A549 treated with DMSO at 1 μM for 4 hours (cell line): ENCODE results near the gene PRC1. TPM values are rescaled to one million over a fixed set of nuclear protein-coding genes. Genes with fewer than 3 reads are reported as not detected.

Experiments
- total RNA-seq: library from RNA; stranded (reverse); fragments of 200-300 nt; extraction: Qiagen RNA extraction; gene quantifications from 5 replicates; pipeline ENCODE4 v1.2.3, GENCODE V29; 2022; ENCODE audit warnings: low read depth

PRC1 gene, protein sequence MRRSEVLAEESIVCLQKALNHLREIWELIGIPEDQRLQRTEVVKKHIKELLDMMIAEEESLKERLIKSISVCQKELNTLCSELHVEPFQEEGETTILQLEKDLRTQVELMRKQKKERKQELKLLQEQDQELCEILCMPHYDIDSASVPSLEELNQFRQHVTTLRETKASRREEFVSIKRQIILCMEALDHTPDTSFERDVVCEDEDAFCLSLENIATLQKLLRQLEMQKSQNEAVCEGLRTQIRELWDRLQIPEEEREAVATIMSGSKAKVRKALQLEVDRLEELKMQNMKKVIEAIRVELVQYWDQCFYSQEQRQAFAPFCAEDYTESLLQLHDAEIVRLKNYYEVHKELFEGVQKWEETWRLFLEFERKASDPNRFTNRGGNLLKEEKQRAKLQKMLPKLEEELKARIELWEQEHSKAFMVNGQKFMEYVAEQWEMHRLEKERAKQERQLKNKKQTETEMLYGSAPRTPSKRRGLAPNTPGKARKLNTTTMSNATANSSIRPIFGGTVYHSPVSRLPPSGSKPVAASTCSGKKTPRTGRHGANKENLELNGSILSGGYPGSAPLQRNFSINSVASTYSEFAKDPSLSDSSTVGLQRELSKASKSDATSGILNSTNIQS
- 198 to 234 TPM (median 215 TPM) in 5 replicates for total RNA-seq

DNA sequence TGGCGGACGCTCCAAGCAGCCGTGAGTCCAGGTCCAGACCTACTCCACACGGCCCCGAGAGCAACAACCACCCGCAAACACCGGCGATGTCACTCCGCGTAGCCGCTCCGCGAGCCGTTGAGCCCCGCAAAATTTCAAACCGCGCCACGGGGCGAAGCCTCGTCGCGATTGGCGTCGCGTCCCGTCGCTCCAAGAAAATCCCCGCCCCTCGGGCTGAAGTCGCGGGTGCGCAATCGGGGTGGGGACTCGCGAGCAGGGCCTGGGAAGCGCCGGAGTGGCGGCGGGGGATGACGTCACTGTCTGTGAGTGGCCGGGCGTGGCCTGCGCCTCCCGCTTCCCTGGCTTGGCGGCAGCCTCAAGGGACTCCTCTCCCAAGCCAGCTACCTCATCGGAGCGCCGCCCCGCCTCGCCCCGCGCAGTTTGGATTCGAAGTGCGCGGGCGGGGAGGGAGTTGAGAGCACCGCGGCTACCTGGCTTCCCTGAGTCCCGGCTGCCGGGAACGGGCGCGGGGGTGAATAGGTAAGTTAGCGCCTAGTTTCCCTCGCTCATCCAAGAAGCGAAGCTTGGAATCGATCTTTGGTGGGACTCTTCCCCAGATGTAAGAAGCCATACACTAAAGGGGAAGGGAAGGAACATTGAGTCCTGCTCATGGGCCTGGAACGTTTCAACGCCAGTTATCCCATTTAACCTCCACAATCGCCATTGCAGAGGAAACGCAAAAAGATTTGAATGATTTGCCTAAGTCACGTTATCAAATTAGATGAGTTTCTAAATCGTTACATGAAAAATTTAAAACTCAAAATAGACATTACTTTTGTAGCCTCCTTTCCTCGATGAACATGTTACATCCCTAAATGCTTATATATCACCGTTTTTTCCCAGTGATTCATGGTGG is at the start of gene PRC1:
Gene PRC1 (minus strand): TSS at position 119 of the 895 bp plus-strand sequence. CDS start 118 bp downstream, at position 1.

DNA sequence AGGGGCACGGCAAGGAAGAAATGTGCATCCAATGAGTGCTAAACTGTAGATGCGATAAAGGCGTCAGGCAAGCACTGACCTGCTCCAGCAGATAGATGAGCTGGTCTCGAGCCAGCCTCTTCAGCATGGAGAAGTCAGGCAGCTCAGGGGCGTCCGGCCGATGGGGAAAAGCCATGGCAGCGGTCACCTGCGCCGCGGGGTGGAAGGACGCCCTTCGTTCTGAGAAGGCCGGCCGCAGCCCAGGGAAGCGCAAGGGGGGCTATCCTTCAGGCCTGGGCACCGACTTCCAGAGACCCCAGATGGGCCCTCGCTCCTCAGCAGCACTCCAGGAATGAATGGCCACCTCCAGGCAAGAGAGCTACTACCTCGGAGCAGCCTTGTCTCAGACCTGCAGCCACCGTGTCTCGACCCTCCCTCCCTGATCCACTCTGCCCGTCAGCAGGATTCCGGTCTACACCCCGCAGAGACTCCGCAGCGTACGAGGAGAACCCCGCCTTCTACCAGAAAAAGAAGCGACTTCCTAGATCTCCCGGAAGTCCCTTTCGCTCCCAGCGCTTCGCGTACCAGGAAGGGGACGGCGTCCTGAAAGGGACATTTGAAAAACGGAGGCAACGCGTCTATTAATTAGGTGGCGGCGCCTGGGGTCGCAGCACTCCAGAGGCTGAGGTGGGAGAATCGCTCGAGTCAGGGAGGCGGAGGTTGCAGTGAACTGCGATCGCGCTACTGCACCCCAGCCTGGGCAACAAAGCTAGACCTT is 27.9 kb upstream of the PRC1 start, which contains the start of gene VPS33B:
Gene VPS33B (minus strand): TSS at position 520 of the 757 bp plus-strand sequence. CDS start 345 bp downstream, at position 175.

DNA sequence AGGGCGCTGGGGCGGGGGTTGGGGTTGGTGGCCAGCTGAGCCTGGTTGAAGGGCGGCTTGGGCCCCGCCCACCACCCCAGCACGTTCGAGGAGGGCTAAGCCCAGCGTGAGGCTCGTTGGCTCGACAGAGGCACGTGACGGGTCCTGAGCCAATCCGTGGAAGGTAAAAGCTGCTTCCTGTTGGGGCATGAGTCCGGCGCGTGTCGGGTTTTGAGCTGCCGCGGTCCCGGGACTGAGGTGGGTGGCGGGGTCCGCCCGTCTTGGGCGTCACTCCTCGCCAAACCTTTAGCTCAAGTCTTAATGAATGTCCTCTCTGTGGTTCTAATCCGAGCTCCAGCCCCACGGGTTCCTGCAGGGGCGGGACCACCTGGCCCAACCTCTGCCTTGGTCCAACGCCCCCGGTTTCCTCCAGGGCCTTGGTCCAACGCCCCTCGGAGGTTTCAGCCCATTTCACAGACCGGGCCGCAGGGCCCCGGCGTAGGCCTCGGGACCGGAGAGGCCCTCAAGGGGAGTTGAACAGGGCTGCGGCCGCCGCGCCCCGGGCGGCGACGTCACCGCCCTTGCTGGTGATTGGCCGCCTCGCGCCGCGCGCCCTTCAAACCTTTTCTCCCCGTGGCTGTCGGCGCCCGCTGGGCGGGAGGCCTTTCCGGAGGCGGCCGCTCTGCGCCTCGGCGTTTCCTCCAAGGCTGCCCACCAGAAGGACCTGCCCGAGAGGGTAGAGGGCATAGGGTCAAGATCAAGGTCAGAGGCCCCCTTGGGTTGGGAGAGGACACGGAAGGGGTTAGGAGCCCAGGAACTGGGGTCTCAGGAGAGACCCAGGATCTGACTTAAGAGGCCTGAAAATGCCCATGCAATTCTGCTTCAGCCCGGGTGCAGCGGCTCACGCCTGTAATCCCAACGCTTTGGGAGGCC is 39.4 kb downstream of the PRC1 start, which contains the start of gene RCCD1:
Gene RCCD1 (plus strand): TSS at position 173 of the 912 bp plus-strand sequence. CDS start 1,851 bp downstream, outside the sequence.

DNA sequence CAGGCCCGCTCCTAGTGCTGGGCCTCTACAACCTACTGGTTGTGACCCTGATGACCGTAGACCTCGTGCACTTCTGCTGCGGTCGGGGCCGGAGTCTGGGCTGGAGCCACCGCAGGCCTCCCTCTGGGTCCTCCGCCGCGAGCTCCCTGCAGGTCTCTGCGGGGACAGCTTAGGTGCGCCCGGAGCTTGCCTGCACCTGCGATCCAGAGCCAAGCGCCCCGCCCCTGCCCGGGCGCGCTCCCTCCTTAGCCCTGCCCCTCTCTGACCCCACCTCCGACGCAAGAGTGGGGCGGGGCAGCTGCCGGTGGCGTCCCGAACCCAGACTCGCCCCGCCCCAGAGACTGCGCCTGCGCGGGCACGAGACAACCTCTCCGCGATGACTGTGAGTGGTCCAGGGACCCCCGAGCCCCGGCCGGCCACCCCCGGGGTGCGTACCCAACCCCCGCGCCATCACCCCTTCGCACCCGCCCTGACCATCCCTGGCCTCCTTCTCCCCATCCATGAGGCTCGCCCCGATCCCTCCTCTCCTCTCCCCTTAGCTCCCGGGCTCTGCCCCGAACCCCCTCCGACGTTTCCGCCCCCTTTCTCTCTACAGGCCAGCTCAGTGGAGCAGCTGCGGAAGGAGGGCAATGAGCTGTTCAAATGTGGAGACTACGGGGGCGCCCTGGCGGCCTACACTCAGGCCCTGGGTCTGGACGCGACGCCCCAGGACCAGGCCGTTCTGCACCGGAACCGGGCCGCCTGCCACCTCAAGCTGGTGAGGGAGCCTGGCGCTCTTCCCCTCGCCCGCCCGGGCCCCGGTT is 59.2 kb downstream of the PRC1 start, which contains the start of gene UNC45A:
Gene UNC45A (plus strand): TSS at position 337 of the 803 bp plus-strand sequence. CDS start 40 bp downstream, at position 377.

DNA sequence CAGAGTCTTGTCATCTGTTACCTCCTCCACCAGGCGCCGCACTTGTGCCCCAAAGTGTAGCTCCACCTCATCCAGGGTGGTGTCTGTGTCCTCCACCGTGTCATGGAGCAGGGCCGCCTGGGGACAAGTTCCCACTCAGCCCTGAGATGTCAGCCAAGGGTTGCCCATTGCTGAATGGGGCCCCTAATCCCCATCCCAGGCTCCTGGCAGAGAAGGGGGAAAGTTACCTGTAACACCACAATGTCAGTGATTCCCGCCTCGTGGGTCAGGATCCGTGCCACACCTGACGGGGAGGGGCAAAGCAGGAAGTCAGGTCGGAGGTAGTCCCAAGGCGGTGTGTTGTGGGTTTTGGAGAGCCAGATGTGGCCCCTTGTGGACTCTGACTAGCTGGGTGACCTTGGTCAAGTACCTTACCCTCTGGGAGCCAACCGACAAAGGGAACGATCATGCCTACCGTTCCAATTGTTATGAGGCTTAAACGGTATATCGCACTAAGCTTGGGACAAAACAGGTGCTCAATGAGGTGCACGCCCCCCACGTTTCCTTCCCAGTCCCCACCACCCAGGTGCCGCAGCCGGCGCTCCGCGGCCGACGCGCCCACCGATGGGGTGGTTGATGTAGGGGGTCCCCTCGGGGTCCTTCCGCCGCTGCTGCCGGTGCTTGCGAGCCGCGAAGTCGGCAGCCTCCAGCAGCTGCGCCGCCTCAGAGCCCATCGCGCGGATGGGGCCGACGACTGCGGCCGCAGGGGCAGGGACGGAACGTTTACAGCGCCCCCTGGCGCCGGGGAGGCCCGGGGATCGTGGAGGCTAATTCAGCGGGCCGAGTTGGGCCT is 62.3 kb downstream of the PRC1 start, which contains the start of gene HDDC3:
Gene HDDC3 (minus strand): TSS at position 722 of the 832 bp plus-strand sequence. CDS start 9 bp downstream, at position 713.

Other genes starting within 250 kb of the PRC1 start
- gene FURIN, start 125.9 kb downstream of the PRC1 start, total RNA-seq = 47.3 to 60.2 TPM (median 51.6 TPM) in 5 replicates
- 0.69 to 0.88 TPM (median 0.71 TPM) in 5 replicates for gene FES, start 110.0 kb downstream of the PRC1 start, total RNA-seq
- gene MAN2A2, start 91.2 kb downstream of the PRC1 start, total RNA-seq = 27.5 to 32.0 TPM (median 30.1 TPM) in 5 replicates
- gene HDDC3, start 62.0 kb downstream of the PRC1 start, total RNA-seq = 31.9 to 34.3 TPM (median 32.7 TPM) in 5 replicates
- 57.3 to 63.7 TPM (median 57.7 TPM) in 5 replicates for gene UNC45A, start 59.2 kb downstream of the PRC1 start, total RNA-seq
- gene RCCD1, start 39.7 kb downstream of the PRC1 start, total RNA-seq = 25.3 to 40.0 TPM (median 33.0 TPM) in 5 replicates
- 13.6 to 20.3 TPM (median 14.7 TPM) in 5 replicates for gene VPS33B, start 28.1 kb upstream of the PRC1 start, total RNA-seq
- gene SV2B, start 105.7 kb upstream of the PRC1 start, total RNA-seq = 0.02 to 0.03 TPM (median 0.03 TPM) in 4 of 5 replicates, not detected in the other